Heart left ventricle (tissue), 13 donors: Measurements from ENCODE around the gene F7.

ENCODE experiments used
- POLR2A ChIP-seq, 2 donors: fragments of 450-650 bp; IDR thresholded peaks; one replicate each; pipeline ENCODE4 v1.6.1; 2017; ENCODE audit warnings: antibody characterized with exemption in 2 of 2, mild to moderate bottlenecking in 2 of 2, moderate library complexity in 2 of 2
- TF ChIP-seq, protein P1 (sequence below), 12 donors: fragments of 200-600 bp; sonication (generic) in 4 of 12; IDR thresholded peaks; one replicate each; pipeline versions ENCODE4 v1.5.0 to v1.8.0; 2018 to 2022; ENCODE audit warnings: antibody characterized with exemption in 12 of 12, mild to moderate bottlenecking in 5 of 12
- donor health status: ischemic (EF 13 %, LVEDD 7.1; RV severe dilation, severe dysfunction).
- donor health status: DM: no; HTN: yes; CAD: no.
- donor health status: DM: no; HTN: no; CAD: no.
- donor health status: ischemic (EF 25% LVEDD 6.9; RV normal size, moderate dysfunction).
- donor health status: ischemic (EF 25% LVEDD 5.7; RV mildly dilated, moderate dysfunction).
- donor health status: ischemic (EF 35%, LVEDD 5.7; RV mildly dilated, moderate dysfunction).
- donor health status: nonischemic (EF 11% LVEDD 7.7; RV severe dilation, severe dysfunction).
- donor health status: DM: yes; HTN: yes; CAD: no.
- donor health status: PGD.
- donor health status: ischemic (EF 29% LVEDD 5.4; RV normal size, mild dysfunction).
- donor health status: nonischemic (EF 23%, LVEDD 6.1; RV moderate dilation, normal function).

DNA sequence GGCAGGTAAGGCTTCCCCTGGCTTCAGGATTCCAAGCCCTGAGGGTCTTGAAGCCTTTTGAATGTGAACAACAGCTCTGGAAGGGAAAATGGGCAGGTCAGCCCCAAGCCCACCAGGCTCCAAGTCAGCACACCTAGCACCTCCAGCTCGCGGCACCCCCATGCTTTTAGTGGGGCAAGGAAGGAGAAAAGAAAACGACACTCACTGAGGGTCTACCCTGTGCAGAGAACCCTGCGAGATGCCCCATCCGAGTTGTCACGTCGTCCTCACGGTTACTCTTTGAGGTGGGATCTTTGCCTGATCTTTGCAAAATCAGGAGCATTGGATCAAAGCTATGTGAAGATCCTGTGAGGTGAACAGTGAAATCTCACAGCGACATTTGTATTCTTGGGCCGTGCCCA, 11.3 kb downstream of the F7 start:
- TF ChIP-seq, protein P1, sequence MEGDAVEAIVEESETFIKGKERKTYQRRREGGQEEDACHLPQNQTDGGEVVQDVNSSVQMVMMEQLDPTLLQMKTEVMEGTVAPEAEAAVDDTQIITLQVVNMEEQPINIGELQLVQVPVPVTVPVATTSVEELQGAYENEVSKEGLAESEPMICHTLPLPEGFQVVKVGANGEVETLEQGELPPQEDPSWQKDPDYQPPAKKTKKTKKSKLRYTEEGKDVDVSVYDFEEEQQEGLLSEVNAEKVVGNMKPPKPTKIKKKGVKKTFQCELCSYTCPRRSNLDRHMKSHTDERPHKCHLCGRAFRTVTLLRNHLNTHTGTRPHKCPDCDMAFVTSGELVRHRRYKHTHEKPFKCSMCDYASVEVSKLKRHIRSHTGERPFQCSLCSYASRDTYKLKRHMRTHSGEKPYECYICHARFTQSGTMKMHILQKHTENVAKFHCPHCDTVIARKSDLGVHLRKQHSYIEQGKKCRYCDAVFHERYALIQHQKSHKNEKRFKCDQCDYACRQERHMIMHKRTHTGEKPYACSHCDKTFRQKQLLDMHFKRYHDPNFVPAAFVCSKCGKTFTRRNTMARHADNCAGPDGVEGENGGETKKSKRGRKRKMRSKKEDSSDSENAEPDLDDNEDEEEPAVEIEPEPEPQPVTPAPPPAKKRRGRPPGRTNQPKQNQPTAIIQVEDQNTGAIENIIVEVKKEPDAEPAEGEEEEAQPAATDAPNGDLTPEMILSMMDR (IDR thresholded peaks at IDR 0.05) = no peak
- no peak for TF ChIP-seq POLR2A (IDR thresholded peaks at IDR 0.05)
